Body of pancreas (tissue), 4 donors: ENCODE measurements around the gene HHATL.

Source experiments
- CTCF ChIP-seq, 7 experiments: fragments of 450-650 bp in 4 of 7; fragments of 200-600 bp in 3 of 7; sonication (generic) in 3 of 7; IDR thresholded peaks; one replicate each; pipeline ENCODE4 v1.5.1; 2016 to 2019; ENCODE audit warnings: antibody characterized with exemption in 7 of 7
- POLR2A ChIP-seq, 3 donors: fragments of 450-650 bp; IDR thresholded peaks; one replicate each; pipeline ENCODE4 v1.6.1; 2016; ENCODE audit warnings: antibody characterized with exemption in 3 of 3, mild to moderate bottlenecking in 2 of 3

DNA sequence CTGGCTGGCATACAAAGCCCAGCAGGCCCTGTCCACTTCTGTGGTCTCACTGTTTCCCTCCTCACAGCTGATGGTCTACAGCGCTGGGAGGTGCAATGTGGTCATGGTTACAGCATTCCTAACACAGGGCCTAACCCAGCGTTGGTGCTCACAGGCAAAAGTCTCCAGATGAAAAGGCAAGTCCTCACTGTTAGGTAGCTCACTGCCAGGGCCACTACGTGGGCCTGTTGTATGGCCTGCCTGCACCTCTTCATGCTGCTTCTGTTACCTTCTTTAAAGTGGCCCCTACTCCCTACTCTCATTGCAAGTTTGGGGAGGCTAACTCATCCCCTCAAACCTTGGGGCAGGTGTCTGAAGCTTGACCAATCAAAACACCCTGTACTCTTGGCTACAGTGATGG, 39.2 kb upstream of the HHATL start:
- TF ChIP-seq CTCF (IDR thresholded peaks at IDR 0.05), result no peak
- TF ChIP-seq POLR2A (IDR thresholded peaks at IDR 0.05), result no peak
